Neural cell (in vitro differentiated cells): ENCODE results near the gene RNLS.

Experiments used
- CTCF ChIP-seq: fragments of 450-650 bp; IDR thresholded peaks from 2 replicates; pipeline ENCODE4 v1.5.1; 2014; ENCODE audit warnings: antibody characterized with exemption, mild to moderate bottlenecking, moderate library complexity; ENCODE audit not compliant: poor library complexity, severe bottlenecking
- EP300 ChIP-seq: fragments of 450-650 bp; conservative IDR thresholded peaks from 2 replicates; pipeline ENCODE4 v1.6.1; 2014; ENCODE audit warnings: antibody characterized with exemption, mild to moderate bottlenecking, moderate library complexity; ENCODE audit not compliant: poor library complexity, severe bottlenecking
- EZH2 ChIP-seq: fragments of 200-600, 300-800 bp; shearing (Covaris generic), sonication (generic); IDR thresholded peaks from 2 replicates; pipeline ENCODE4 v1.6.1; 2014; ENCODE audit warnings: antibody characterized with exemption, low read length, borderline replicate concordance, mild to moderate bottlenecking; ENCODE audit not compliant: insufficient read depth, poor library complexity, severe bottlenecking
- MXI1 ChIP-seq: fragments of 450-650 bp; conservative IDR thresholded peaks from 2 replicates; pipeline ENCODE4 v1.6.1; 2014; ENCODE audit warnings: antibody characterized with exemption, mild to moderate bottlenecking; ENCODE audit not compliant: poor library complexity, severe bottlenecking
- POLR2AphosphoS5 ChIP-seq: IDR thresholded peaks from 2 replicates; pipeline ENCODE4 v1.6.1; 2012
- RAD21 ChIP-seq: fragments of 450-650 bp; conservative IDR thresholded peaks from 2 replicates; pipeline ENCODE4 v1.6.1; 2014; ENCODE audit warnings: antibody characterized with exemption, mild to moderate bottlenecking, moderate library complexity
- REST ChIP-seq: IDR thresholded peaks from 2 replicates; pipeline ENCODE4 v1.6.1; 2012; ENCODE audit warnings: borderline replicate concordance
- SMC3 ChIP-seq: fragments of 450-650 bp; conservative IDR thresholded peaks from 2 replicates; pipeline ENCODE4 v1.6.1; 2014; ENCODE audit warnings: antibody characterized with exemption, mild to moderate bottlenecking, moderate library complexity; ENCODE audit not compliant: poor library complexity
- TAF1 ChIP-seq: IDR thresholded peaks from 2 replicates; pipeline ENCODE4 v1.6.1; 2012; ENCODE audit warnings: low read depth

- no peak for TF ChIP-seq CTCF
- no peak for TF ChIP-seq POLR2AphosphoS5
- TF ChIP-seq EZH2, result no peak
- TF ChIP-seq SMC3, result no peak
- no peak for TF ChIP-seq REST
- TF ChIP-seq MXI1, result no peak
- TF ChIP-seq TAF1, result no peak
- TF ChIP-seq EP300, result no peak
- no peak for TF ChIP-seq RAD21
Observed at GRCh38 chr10:88342733-88343310, 240.3 kb downstream of the RNLS start.
